WTC11 (cell line): Measurements from ENCODE around the gene GLA. TPM values are rescaled to one million over a fixed set of nuclear protein-coding genes. Genes with fewer than 3 reads are reported as not detected.

Source experiments
- ATAC-seq: fragments of 200-7000 bp; cut with Tn5 transposase; 2 replicates; pipeline ENCODE4 v1.10.0; 2021; ENCODE audit warnings: mild to moderate bottlenecking, moderate library complexity
- CTCF ChIA-PET: fragments of 300-600 bp; sonication (Branson Sonifier 250); formaldehyde crosslinking; loops from one replicate; lab custom pipeline; 2021; ENCODE audit warnings: antibody characterized with exemption; lab: Charles Lee
- POLR2A ChIA-PET: fragments of 350-600 bp; sonication (Branson Sonifier 250); formaldehyde crosslinking; loops from one replicate; lab custom pipeline; 2021; ENCODE audit warnings: antibody characterized with exemption; lab: Charles Lee
- DNase-seq: peaks from one replicate; pipeline ENCODE4 v3.0.0; 2021; ENCODE audit warnings: low spot score
- H3K27ac Mint-ChIP-seq: 2 replicates; pipeline ENCODE4 v1.8.0; 2021; ENCODE audit warnings: mixed read lengths
- H3K27me3 Mint-ChIP-seq: 2 replicates; pipeline ENCODE4 v1.8.0; 2021; ENCODE audit warnings: low read depth, mild to moderate bottlenecking, moderate library complexity, mixed read lengths
- H3K36me3 Mint-ChIP-seq: 2 replicates; pipeline ENCODE4 v1.8.0; 2021; ENCODE audit warnings: mixed read lengths
- H3K4me1 Mint-ChIP-seq: 2 replicates; pipeline ENCODE4 v1.8.0; 2022; ENCODE audit warnings: mixed read lengths
- H3K4me3 Mint-ChIP-seq: 2 replicates; pipeline ENCODE4 v1.8.0; 2021; ENCODE audit warnings: mild to moderate bottlenecking, moderate library complexity, mixed read lengths
- H3K9me3 Mint-ChIP-seq: 2 replicates; pipeline ENCODE4 v1.8.0; 2021; ENCODE audit warnings: mixed read lengths
- ARID4B ChIP-seq: sonication (generic); formaldehyde crosslinking; IDR thresholded peaks from 2 replicates; pipeline ENCODE4 v1.8.0; 2023; ENCODE audit warnings: missing genetic modification reagents, mild to moderate bottlenecking, borderline replicate concordance
- CREB1 ChIP-seq: sonication (generic); formaldehyde crosslinking; IDR thresholded peaks from 2 replicates; pipeline ENCODE4 v1.8.0; 2023; ENCODE audit warnings: mild to moderate bottlenecking, missing genetic modification reagents
- ETV6 ChIP-seq: sonication (generic); formaldehyde crosslinking; IDR thresholded peaks from 2 replicates; pipeline ENCODE4 v1.8.1; 2022; ENCODE audit warnings: mild to moderate bottlenecking, missing genetic modification reagents
- FOXK1 ChIP-seq: sonication (generic); formaldehyde crosslinking; IDR thresholded peaks from 2 replicates; pipeline ENCODE4 v1.8.0; 2022; ENCODE audit warnings: mild to moderate bottlenecking, moderate library complexity, missing genetic modification reagents
- FOXP4 ChIP-seq: sonication (generic); formaldehyde crosslinking; IDR thresholded peaks from 2 replicates; pipeline ENCODE4 v1.8.0; 2022; ENCODE audit warnings: mild to moderate bottlenecking, missing genetic modification reagents
- MXD4 ChIP-seq: fragments of 250-450 bp; sonication (Bioruptor Pico); IDR thresholded peaks from 2 replicates; pipeline ENCODE4 v1.8.0; 2021; ENCODE audit warnings: mild to moderate bottlenecking, moderate library complexity, borderline replicate concordance
- NFE2L1 ChIP-seq: sonication (generic); formaldehyde crosslinking; IDR thresholded peaks from 2 replicates; pipeline ENCODE4 v1.8.1; 2023; ENCODE audit warnings: missing genetic modification reagents
- NFYB ChIP-seq: sonication (generic); formaldehyde crosslinking; conservative IDR thresholded peaks from 2 replicates; pipeline ENCODE4 v1.8.0; 2022; ENCODE audit warnings: low read depth, missing genetic modification reagents
- NR1H2 ChIP-seq: sonication (generic); formaldehyde crosslinking; IDR thresholded peaks from 2 replicates; pipeline ENCODE4 v1.9.0; 2021; ENCODE audit warnings: mild to moderate bottlenecking, moderate library complexity, missing genetic modification reagents
- NR2C2 ChIP-seq: sonication (generic); formaldehyde crosslinking; IDR thresholded peaks from 2 replicates; pipeline ENCODE4 v1.8.0; 2022; ENCODE audit warnings: mild to moderate bottlenecking, missing genetic modification reagents
- NR3C1 ChIP-seq: sonication (generic); formaldehyde crosslinking; conservative IDR thresholded peaks from 2 replicates; pipeline ENCODE4 v1.8.1; 2023; ENCODE audit warnings: low read depth, mild to moderate bottlenecking, missing genetic modification reagents
- TEAD4 ChIP-seq: sonication (generic); formaldehyde crosslinking; IDR thresholded peaks from 2 replicates; pipeline ENCODE4 v1.8.0; 2022; ENCODE audit warnings: mild to moderate bottlenecking, missing genetic modification reagents
- ZBTB43 ChIP-seq: sonication (generic); formaldehyde crosslinking; IDR thresholded peaks from 2 replicates; pipeline ENCODE4 v1.8.1; 2023; ENCODE audit warnings: mild to moderate bottlenecking, missing genetic modification reagents
- ZNF121 ChIP-seq: sonication (generic); formaldehyde crosslinking; IDR thresholded peaks from 2 replicates; pipeline ENCODE4 v1.8.0; 2023; ENCODE audit warnings: missing genetic modification reagents
- ZNF532 ChIP-seq: fragments of 250-450 bp; sonication (Bioruptor Pico); IDR thresholded peaks from 2 replicates; pipeline ENCODE4 v1.9.0; 2021; ENCODE audit warnings: mild to moderate bottlenecking, borderline replicate concordance
- total RNA-seq: library from RNA; stranded (reverse); gene quantifications from 3 replicates; pipeline ENCODE4 v1.2.3, GENCODE V29; 2021
- TF ChIP-seq, protein P1 (sequence below): fragments of 250-450 bp; sonication (Bioruptor Pico); IDR thresholded peaks from 2 replicates; pipeline ENCODE4 v1.9.0; 2021; ENCODE audit warnings: mild to moderate bottlenecking
- TF ChIP-seq, protein P2 (sequence below): sonication (generic); formaldehyde crosslinking; IDR thresholded peaks from 2 replicates; pipeline ENCODE4 v1.8.0; 2022; ENCODE audit warnings: mild to moderate bottlenecking, missing genetic modification reagents
- TF ChIP-seq, protein P3 (sequence below): sonication (generic); formaldehyde crosslinking; IDR thresholded peaks from 2 replicates; pipeline ENCODE4 v1.8.1; 2023; ENCODE audit warnings: mild to moderate bottlenecking, missing genetic modification reagents, moderate library complexity

GLA gene
- total RNA-seq, 1 experiment from 2014 or later, result 44.9 TPM

DNA sequence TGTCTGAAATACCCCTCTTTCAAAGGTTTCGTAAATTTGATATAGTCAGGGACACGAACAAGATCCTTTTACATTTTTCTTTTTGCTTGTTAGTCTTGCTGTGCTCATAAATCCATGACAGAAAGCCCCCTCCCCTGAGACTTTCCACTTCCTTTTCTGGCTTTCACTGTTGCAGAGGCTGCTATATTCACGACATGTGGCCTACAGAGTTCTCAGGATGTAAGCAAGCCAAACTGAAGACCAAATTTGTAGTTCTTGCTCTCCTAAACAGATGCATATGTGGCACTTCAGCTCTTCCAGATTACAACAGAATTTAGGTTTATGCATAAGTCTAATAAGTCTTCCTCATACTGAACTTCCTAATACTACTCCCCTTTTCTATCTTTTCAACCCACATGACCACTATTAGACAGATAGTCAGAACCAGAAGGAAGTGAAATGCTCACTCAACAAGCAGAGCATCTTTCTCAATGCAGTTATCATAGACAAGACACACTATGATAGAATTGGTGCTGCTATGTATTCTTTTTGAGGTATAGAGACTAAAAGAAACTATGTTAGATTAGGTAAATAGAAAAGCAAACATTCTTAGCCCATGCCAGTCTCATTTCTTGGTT, 36.7 kb downstream of the GLA start:
- Mint-ChIP-seq H3K4me3 (no peak overlapping the region), H3K27ac (no peak overlapping the region), H3K4me1 (no peaks in the 10 kb centered on the region), H3K9me3 (no peaks in the 10 kb centered on the region), H3K36me3 (no peaks in the 10 kb centered on the region), H3K27me3 (peaks cover 8% of the 10 kb centered on the region)
- ChIA-PET CTCF (no interaction called here), POLR2A (no interaction called here)
- TF ChIP-seq, protein P1, sequence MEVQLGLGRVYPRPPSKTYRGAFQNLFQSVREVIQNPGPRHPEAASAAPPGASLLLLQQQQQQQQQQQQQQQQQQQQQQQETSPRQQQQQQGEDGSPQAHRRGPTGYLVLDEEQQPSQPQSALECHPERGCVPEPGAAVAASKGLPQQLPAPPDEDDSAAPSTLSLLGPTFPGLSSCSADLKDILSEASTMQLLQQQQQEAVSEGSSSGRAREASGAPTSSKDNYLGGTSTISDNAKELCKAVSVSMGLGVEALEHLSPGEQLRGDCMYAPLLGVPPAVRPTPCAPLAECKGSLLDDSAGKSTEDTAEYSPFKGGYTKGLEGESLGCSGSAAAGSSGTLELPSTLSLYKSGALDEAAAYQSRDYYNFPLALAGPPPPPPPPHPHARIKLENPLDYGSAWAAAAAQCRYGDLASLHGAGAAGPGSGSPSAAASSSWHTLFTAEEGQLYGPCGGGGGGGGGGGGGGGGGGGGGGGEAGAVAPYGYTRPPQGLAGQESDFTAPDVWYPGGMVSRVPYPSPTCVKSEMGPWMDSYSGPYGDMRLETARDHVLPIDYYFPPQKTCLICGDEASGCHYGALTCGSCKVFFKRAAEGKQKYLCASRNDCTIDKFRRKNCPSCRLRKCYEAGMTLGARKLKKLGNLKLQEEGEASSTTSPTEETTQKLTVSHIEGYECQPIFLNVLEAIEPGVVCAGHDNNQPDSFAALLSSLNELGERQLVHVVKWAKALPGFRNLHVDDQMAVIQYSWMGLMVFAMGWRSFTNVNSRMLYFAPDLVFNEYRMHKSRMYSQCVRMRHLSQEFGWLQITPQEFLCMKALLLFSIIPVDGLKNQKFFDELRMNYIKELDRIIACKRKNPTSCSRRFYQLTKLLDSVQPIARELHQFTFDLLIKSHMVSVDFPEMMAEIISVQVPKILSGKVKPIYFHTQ (CRISPR knock-in tag), result no peak
- no peak for ATAC-seq
- no peak for DNase-seq

DNA sequence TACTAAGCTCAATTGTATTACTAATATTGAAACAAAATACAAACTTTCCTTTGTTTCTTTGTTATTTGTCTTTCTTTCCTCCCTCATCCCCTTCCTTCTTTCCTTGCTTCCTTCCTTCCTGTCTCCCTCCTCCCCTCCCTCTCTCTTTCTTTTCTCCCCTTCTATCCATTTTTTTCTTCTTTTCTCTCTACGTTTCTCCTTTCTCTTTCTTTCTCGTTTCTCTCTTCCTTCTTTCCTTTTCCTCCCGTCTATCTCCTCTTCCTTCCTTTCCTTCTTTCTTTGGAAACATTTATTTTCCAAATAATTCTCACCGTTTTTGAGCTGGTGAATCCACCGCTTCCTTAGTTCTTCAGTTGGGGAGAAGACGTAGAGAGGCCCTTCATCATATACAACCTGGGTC, 38.0 kb downstream of the GLA start:
- Mint-ChIP-seq H3K9me3 (no peaks in the 10 kb centered on the region), H3K27ac (no peak overlapping the region), H3K4me3 (no peak overlapping the region), H3K4me1 (no peaks in the 10 kb centered on the region), H3K36me3 (no peaks in the 10 kb centered on the region), H3K27me3 (no peaks in the 10 kb centered on the region)
- CTCF ChIA-PET, result no interaction called here
- no peak for ATAC-seq
- no peak for DNase-seq
- POLR2A ChIA-PET, result no interaction called here
- TF ChIP-seq MXD4 (CRISPR knock-in tag) (no peak), NR2C2 (CRISPR knock-in tag) (no peak), FOXP4 (CRISPR knock-in tag) (no peak), CREB1 (CRISPR knock-in tag) (no peak), NR1H2 (CRISPR knock-in tag) (no peak), ZBTB43 (CRISPR knock-in tag) (no peak), NFE2L1 (CRISPR knock-in tag) (no peak), NFYB (no peak), ARID4B (CRISPR knock-in tag) (no peak), FOXK1 (CRISPR knock-in tag) (no peak), TEAD4 (CRISPR knock-in tag) (no peak), ZNF121 (CRISPR knock-in tag) (no peak), NR3C1 (no peak), ZNF532 (CRISPR knock-in tag) (no peak), ETV6 (CRISPR knock-in tag) (no peak)
- TF ChIP-seq, protein P2, sequence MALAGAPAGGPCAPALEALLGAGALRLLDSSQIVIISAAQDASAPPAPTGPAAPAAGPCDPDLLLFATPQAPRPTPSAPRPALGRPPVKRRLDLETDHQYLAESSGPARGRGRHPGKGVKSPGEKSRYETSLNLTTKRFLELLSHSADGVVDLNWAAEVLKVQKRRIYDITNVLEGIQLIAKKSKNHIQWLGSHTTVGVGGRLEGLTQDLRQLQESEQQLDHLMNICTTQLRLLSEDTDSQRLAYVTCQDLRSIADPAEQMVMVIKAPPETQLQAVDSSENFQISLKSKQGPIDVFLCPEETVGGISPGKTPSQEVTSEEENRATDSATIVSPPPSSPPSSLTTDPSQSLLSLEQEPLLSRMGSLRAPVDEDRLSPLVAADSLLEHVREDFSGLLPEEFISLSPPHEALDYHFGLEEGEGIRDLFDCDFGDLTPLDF (CRISPR knock-in tag), result no peak
- TF ChIP-seq, protein P3, sequence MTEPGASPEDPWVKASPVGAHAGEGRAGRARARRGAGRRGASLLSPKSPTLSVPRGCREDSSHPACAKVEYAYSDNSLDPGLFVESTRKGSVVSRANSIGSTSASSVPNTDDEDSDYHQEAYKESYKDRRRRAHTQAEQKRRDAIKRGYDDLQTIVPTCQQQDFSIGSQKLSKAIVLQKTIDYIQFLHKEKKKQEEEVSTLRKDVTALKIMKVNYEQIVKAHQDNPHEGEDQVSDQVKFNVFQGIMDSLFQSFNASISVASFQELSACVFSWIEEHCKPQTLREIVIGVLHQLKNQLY (CRISPR knock-in tag), result no peak
